ENCODE measurements around the gene LYSMD3.

Gene LYSMD3

DNA sequence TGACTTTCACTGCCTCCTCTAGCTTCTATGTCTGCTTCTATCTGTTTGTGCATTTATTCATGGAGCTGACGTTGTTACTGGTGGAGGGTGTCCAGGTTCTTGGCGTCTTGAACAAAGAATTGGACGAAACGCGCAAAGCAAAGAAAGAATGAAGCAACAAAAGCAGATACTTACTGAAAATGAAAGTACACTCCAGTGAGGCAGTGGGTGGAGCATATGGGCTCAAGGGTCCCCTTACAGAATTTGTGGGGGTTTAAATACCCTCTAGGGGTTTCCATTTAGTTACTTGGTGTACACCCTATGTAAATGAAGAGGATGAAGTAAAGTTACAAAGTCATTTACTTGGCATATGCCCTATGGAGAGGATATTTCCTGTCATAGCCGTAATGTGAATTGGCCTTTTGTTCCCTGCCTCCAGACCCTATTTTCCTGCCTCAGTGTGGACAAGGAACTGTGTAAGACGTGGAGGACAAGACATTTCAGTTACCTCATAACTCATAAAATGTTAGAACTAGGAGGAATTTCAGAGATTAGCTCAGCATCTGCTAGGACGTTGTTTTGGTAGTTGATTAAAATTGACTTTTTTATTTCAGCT lies 51.7 kb downstream of the LYSMD3 start:
- H2AFZ ChIP-seq (ENCODE audit: low read depth, low read length) = no peak overlapping the region
- no peaks in the 10 kb centered on the region for H3K27me3 ChIP-seq (ENCODE audit: low read depth, low read length)
- no peak overlapping the region for H3K4me2 ChIP-seq (ENCODE audit: low read length)
- H3K4me3 ChIP-seq (ENCODE audit: low read length) = no peak overlapping the region
- no peaks in the 10 kb centered on the region for H3K9me3 ChIP-seq (ENCODE audit: insufficient read depth, low read length)
- H4K20me1 ChIP-seq (ENCODE audit: insufficient read depth, low read length) = no peaks in the 10 kb centered on the region
- no peak for TF ChIP-seq EZH2phosphoT487 (IDR thresholded peaks at IDR 0.05; ENCODE audit: low read depth)
- TF ChIP-seq, protein P1, sequence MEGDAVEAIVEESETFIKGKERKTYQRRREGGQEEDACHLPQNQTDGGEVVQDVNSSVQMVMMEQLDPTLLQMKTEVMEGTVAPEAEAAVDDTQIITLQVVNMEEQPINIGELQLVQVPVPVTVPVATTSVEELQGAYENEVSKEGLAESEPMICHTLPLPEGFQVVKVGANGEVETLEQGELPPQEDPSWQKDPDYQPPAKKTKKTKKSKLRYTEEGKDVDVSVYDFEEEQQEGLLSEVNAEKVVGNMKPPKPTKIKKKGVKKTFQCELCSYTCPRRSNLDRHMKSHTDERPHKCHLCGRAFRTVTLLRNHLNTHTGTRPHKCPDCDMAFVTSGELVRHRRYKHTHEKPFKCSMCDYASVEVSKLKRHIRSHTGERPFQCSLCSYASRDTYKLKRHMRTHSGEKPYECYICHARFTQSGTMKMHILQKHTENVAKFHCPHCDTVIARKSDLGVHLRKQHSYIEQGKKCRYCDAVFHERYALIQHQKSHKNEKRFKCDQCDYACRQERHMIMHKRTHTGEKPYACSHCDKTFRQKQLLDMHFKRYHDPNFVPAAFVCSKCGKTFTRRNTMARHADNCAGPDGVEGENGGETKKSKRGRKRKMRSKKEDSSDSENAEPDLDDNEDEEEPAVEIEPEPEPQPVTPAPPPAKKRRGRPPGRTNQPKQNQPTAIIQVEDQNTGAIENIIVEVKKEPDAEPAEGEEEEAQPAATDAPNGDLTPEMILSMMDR (IDR thresholded peaks at IDR 0.05; ENCODE audit: low read depth, low read length) = no peak
- no peak overlapping the region for H3K9ac ChIP-seq (ENCODE audit: low read length)
- H3K36me3 ChIP-seq (replicated peaks; ENCODE audit: low read depth, low read length) = no peaks in the 10 kb centered on the region
- H3K79me2 ChIP-seq (ENCODE audit: low read length) = peaks cover 46% of the 10 kb centered on the region
- H3K27ac ChIP-seq (ENCODE audit: low read length) = no peak overlapping the region
- peaks cover 4% of the 10 kb centered on the region for H3K4me1 ChIP-seq (ENCODE audit: low read length)

GRCh38 chr5:90477073-90477472 lies 52.3 kb downstream of the LYSMD3 start:
- Histone ChIP-seq H3K79me2 (ENCODE audit: low read length) (peaks cover 49% of the 10 kb centered on the region), H3K9ac (ENCODE audit: low read length) (no peak overlapping the region), H3K4me3 (ENCODE audit: low read length) (no peak overlapping the region), H4K20me1 (ENCODE audit: insufficient read depth, low read length) (no peaks in the 10 kb centered on the region), H3K27ac (ENCODE audit: low read length) (no peak overlapping the region), H3K4me1 (ENCODE audit: low read length) (peaks cover 7% of the 10 kb centered on the region), H3K9me3 (ENCODE audit: insufficient read depth, low read length) (no peaks in the 10 kb centered on the region), H3K27me3 (ENCODE audit: low read depth, low read length) (no peaks in the 10 kb centered on the region), H2AFZ (ENCODE audit: low read depth, low read length) (no peak overlapping the region), H3K4me2 (ENCODE audit: low read length) (no peak overlapping the region), H3K36me3 (replicated peaks; ENCODE audit: low read depth, low read length) (no peaks in the 10 kb centered on the region)
- no peak for TF ChIP-seq EZH2phosphoT487 (IDR thresholded peaks at IDR 0.05; ENCODE audit: low read depth)
- TF ChIP-seq, protein P1 (IDR thresholded peaks at IDR 0.05; ENCODE audit: low read depth, low read length) = no peak

DNA sequence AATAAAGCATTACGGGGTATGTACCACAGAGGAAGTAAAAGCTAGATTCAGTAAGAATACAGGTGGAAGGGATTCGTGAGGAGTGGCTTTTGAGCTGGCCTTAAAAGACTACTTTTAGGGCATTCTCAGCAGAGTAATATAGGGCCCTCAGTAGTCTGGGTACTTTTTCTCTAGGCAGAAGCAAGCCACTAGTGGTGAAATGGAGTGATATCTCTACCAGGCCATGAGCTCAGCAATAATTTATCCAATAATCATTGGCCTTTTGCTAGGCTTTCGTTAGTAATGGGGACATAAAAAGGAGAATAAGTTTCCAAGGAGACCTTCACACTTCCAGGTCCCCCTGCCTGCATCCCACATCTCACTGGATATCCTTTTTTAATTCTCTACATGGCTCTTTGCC lies 53.0 kb downstream of the LYSMD3 start:
- Histone ChIP-seq H3K79me2 (ENCODE audit: low read length) (peaks cover 49% of the 10 kb centered on the region), H3K4me2 (ENCODE audit: low read length) (peak overlapping the region; percentile 93; the same call in 1 of the 2 replicates), H3K9ac (ENCODE audit: low read length) (no peak overlapping the region), H3K9me3 (ENCODE audit: insufficient read depth, low read length) (no peaks in the 10 kb centered on the region), H2AFZ (ENCODE audit: low read depth, low read length) (no peak overlapping the region), H3K36me3 (replicated peaks; ENCODE audit: low read depth, low read length) (no peaks in the 10 kb centered on the region), H3K27me3 (ENCODE audit: low read depth, low read length) (no peaks in the 10 kb centered on the region), H3K27ac (ENCODE audit: low read length) (no peak overlapping the region), H3K4me3 (ENCODE audit: low read length) (0 out of 2 replicates have a peak overlapping the region, but pooled peaks have one; percentile 88), H3K4me1 (ENCODE audit: low read length) (peaks cover 7% of the 10 kb centered on the region), H4K20me1 (ENCODE audit: insufficient read depth, low read length) (no peaks in the 10 kb centered on the region)
- TF ChIP-seq EZH2phosphoT487 (IDR thresholded peaks at IDR 0.05; ENCODE audit: low read depth) = no peak
- TF ChIP-seq, protein P1 (IDR thresholded peaks at IDR 0.05; ENCODE audit: low read depth, low read length) = no peak

- H3K4me1 ChIP-seq (ENCODE audit: low read length) = peaks cover 7% of the 10 kb centered on the region
- TF ChIP-seq, protein P1 (IDR thresholded peaks at IDR 0.05; ENCODE audit: low read depth, low read length) = no peak
- TF ChIP-seq EZH2phosphoT487 (IDR thresholded peaks at IDR 0.05; ENCODE audit: low read depth) = no peak
These were observed 53.9 kb downstream of the LYSMD3 start for GRCh38 chr5:90475436-90475980.

More at GRCh38 chr5:90475436-90475980, 53.9 kb downstream of the LYSMD3 start:
- Histone ChIP-seq H3K36me3 (replicated peaks; ENCODE audit: low read depth, low read length) (no peaks in the 10 kb centered on the region), H3K9ac (ENCODE audit: low read length) (peak overlapping the region; percentile 82), H3K9me3 (ENCODE audit: insufficient read depth, low read length) (no peaks in the 10 kb centered on the region), H3K27me3 (ENCODE audit: low read depth, low read length) (no peaks in the 10 kb centered on the region), H3K79me2 (ENCODE audit: low read length) (peaks cover 47% of the 10 kb centered on the region), H4K20me1 (ENCODE audit: insufficient read depth, low read length) (no peaks in the 10 kb centered on the region), H2AFZ (ENCODE audit: low read depth, low read length) (no peak overlapping the region), H3K27ac (ENCODE audit: low read length) (no peak overlapping the region), H3K4me3 (ENCODE audit: low read length) (peak overlapping the region; percentile 88), H3K4me2 (ENCODE audit: low read length) (peak overlapping the region; percentile 93)
